HG02938 (cell line): ENCODE measurements around the gene NBEA.

ENCODE experiments used
- ATAC-seq: cut with Tn5 transposase; IDR thresholded peaks from one replicate; pipeline ENCODE4 v1.9.1; 2021; ENCODE audit warnings: mild to moderate bottlenecking, moderate library complexity; ENCODE audit not compliant: unreplicated experiment

NBEA gene

DNA sequence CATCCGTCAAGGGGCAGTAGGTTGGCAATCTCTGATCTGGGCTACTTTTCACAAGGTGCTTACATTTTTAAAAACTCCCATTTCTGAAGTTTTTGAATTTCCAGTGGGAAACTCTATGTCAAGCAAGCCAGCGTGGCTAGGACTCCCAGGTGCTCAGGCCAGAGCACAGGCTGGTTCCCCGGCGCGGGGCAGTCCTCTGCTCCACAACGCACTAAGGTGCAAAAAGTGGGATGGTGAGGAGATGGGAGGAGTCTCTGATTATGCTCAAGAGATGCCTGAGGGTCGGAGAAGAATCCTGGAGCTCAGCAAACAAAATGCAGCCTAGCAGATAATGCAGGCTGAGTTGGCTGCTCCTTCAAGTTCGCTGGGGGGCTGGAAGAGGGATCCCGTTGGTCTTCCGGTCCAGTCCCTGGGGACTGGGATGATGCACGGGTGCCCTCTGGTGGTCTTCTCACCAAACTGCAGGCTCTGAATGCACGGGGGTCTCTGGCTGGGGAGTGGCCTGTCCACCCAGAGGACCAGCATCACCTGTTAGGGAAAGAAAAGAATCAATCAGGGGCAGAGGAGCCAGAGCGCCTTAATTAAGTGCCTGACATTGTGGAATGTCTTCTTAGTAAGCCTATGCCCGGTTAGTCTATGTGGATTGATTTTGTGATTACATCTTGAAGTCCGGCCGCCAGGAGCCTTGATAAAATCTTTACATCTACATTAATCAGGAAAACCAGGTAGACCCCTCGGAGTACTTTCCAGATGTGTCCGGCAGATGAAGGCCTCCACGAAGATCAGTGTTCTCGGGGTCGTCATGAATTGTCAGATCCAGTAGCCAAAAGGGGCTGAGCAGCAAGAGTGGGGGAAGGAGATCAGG lies 778.9 kb downstream of the NBEA start:
- peak; percentile 50 for ATAC-seq
